GM23248 (cell line): ENCODE results near the gene SCN8A. TPM values are rescaled to one million over a fixed set of nuclear protein-coding genes. Genes with fewer than 3 reads are reported as not detected.

Experiments
- DNase-seq: peaks from one replicate; pipeline ENCODE4 v3.0.0-alpha.2; 2015
- H2AFZ ChIP-seq: fragments of 200-600 bp; sonication (generic); 2 replicates; pipeline ENCODE4 v1.6.1; 2016; ENCODE audit warnings: antibody characterized with exemption
- H3F3A ChIP-seq: fragments of 200-600 bp; sonication (generic); 2 replicates; pipeline ENCODE4 v1.6.1; 2016; ENCODE audit warnings: mild to moderate bottlenecking, antibody characterized with exemption, mixed run types; ENCODE audit not compliant: insufficient read depth
- H3K27ac ChIP-seq: fragments of 200-600 bp; sonication (generic); 2 replicates; pipeline ENCODE4 v1.5.1; 2016; ENCODE audit warnings: mild to moderate bottlenecking
- H3K27me3 ChIP-seq: fragments of 200-600 bp; sonication (generic); replicated peaks from 2 replicates; pipeline ENCODE4 v1.6.1; 2016; ENCODE audit warnings: mild to moderate bottlenecking; ENCODE audit not compliant: insufficient read depth
- H3K36me3 ChIP-seq: fragments of 200-600 bp; sonication (generic); 2 replicates; pipeline ENCODE4 v1.6.1; 2016; ENCODE audit warnings: low read depth, mild to moderate bottlenecking
- H3K4me1 ChIP-seq: fragments of 200-600 bp; sonication (generic); 2 replicates; pipeline ENCODE4 v1.6.1; 2016; ENCODE audit warnings: mild to moderate bottlenecking; ENCODE audit not compliant: insufficient read depth
- H3K4me2 ChIP-seq: fragments of 200-600 bp; sonication (generic); one replicate; pipeline ENCODE4 v1.6.1; 2016; ENCODE audit warnings: mild to moderate bottlenecking; ENCODE audit not compliant: unreplicated experiment
- H3K4me3 ChIP-seq: fragments of 200-600 bp; sonication (generic); 2 replicates; pipeline ENCODE4 v1.5.1; 2016; ENCODE audit warnings: mild to moderate bottlenecking
- H3K79me2 ChIP-seq: fragments of 200-600 bp; sonication (generic); 2 replicates; pipeline ENCODE4 v1.6.1; 2016; ENCODE audit warnings: mild to moderate bottlenecking; ENCODE audit not compliant: insufficient read depth
- H3K9ac ChIP-seq: fragments of 200-600 bp; sonication (generic); 2 replicates; pipeline ENCODE4 v1.6.1; 2016; ENCODE audit warnings: mild to moderate bottlenecking
- H3K9me2 ChIP-seq: fragments of 200-600 bp; sonication (generic); 2 replicates; pipeline ENCODE4 v1.6.1; 2016; ENCODE audit warnings: mixed run types, mild to moderate bottlenecking, moderate library complexity; ENCODE audit not compliant: insufficient read depth
- H3K9me3 ChIP-seq: fragments of 200-600 bp; sonication (generic); one replicate; pipeline ENCODE4 v1.6.1; 2017; ENCODE audit warnings: low read depth
- H4K20me1 ChIP-seq: fragments of 200-600 bp; sonication (generic); 2 replicates; pipeline ENCODE4 v1.6.0; 2016; ENCODE audit not compliant: insufficient read depth
- EZH2 ChIP-seq: fragments of 200-600 bp; sonication (generic); IDR thresholded peaks from 2 replicates; pipeline ENCODE4 v1.6.1; 2018; ENCODE audit warnings: antibody characterized with exemption, mild to moderate bottlenecking; ENCODE audit not compliant: insufficient read depth, poor library complexity, severe bottlenecking
- EZH2phosphoT487 ChIP-seq: fragments of 200-600 bp; sonication (generic); IDR thresholded peaks from 2 replicates; pipeline ENCODE4 v1.6.1; 2018; ENCODE audit warnings: antibody characterized with exemption, moderate library complexity, mild to moderate bottlenecking, low read depth; ENCODE audit not compliant: insufficient read depth
- WGBS, 2 experiments: methylation state at CpG; one replicate each; pipeline ENCODE4 v1.1.6; 2015 to 2017; ENCODE audit warnings: low lambda C conversion rate in 2 of 2, low coverage in 1 of 2; ENCODE audit errors: missing lambda C conversion rate in 2 of 2; 5-methylcytosine and 5-hydroxymethylcytosine counted together
- in situ Hi-C: fragments of 300-500 bp; cut with MboI; formaldehyde crosslinking; loops from 2 replicates; pipeline ENCODE4 v1.15.0; 2020
- polyA plus RNA-seq: library from polyadenylated mRNA; unstranded; fragments of >200 nt; fragmentation: Nextera tagmentation; extraction: Ambion mirVana; gene quantifications from 2 replicates; pipeline ENCODE4 v1.2.1, GENCODE V29; 2016
- total RNA-seq: library from RNA; depleted of rRNA; stranded (reverse); fragments of >200 nt; shearing (Covaris generic); gene quantifications from 2 replicates; pipeline ENCODE4 v1.2.3, GENCODE V29; 2014

The SCN8A gene
- total and polyA plus RNA-seq, 2 experiments from 2014 or later, result 6.7 to 13.8 TPM

- Histone ChIP-seq H3K27me3 (no peaks in the 10 kb centered on the region), H3F3A (peaks cover 19% of the 10 kb centered on the region), H3K9ac (no peak overlapping the region), H3K9me2 (no peaks in the 10 kb centered on the region), H3K79me2 (no peaks in the 10 kb centered on the region), H3K36me3 (peaks cover 25% of the 10 kb centered on the region; the same call in 1 of the 2 replicates), H2AFZ (no peak overlapping the region), H3K4me2 (no peak overlapping the region), H3K4me3 (no peak overlapping the region), H3K9me3 (no peaks in the 10 kb centered on the region), H3K27ac (no peak overlapping the region), H3K4me1 (peaks cover 21% of the 10 kb centered on the region), H4K20me1 (no peaks in the 10 kb centered on the region)
- 79 to 83% methylated on average over 2 of the region's 2 CpGs for WGBS, 2 experiments
- DNase-seq, result no peak
- in situ Hi-C loops, result no loop called here
- TF ChIP-seq EZH2phosphoT487, result no peak
- no peak for TF ChIP-seq EZH2
These were observed 194.9 kb downstream of the SCN8A start for GRCh38 chr12:51785906-51786305.

- Histone ChIP-seq H3K79me2 (no peaks in the 10 kb centered on the region), H3K9me3 (no peaks in the 10 kb centered on the region), H3K9ac (no peak overlapping the region), H3K9me2 (no peaks in the 10 kb centered on the region), H3K36me3 (peaks cover 7% of the 10 kb centered on the region; the same call in 1 of the 2 replicates), H4K20me1 (no peaks in the 10 kb centered on the region), H3K27me3 (no peaks in the 10 kb centered on the region), H3K4me1 (peaks cover 30% of the 10 kb centered on the region), H2AFZ (peak overlapping the region; percentile 17), H3F3A (peaks cover 27% of the 10 kb centered on the region), H3K4me2 (peak overlapping the region; percentile 69), H3K4me3 (no peak overlapping the region), H3K27ac (peak overlapping the region; percentile 56)
- in situ Hi-C loops, result no loop called here
- DNase-seq, result peak; percentile 93
- TF ChIP-seq EZH2 (no peak), EZH2phosphoT487 (no peak)
- 38 to 40% methylated on average over 6 of the region's 6 CpGs for WGBS, 2 experiments
These were observed 197.8 kb downstream of the SCN8A start for GRCh38 chr12:51788876-51789275.

DNA sequence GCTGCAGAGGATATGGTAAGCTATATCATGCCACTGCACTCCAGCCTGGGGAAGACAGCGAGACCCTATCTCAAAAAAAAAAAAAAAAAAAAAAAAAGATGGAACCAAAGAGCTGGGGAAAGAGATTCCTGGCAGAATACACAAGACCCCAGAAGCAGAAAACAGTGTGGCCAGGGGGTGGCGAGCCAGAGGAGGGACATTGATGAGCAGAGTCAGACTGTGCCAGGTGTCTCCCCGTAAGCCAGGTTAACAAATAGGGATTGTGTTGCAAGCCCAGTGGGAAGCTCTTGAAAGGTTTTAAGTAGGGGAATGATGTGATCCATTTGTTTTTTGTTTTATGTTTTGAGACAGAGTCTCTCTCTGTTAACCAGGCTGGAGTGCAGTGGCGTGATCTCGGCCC, 201.4 kb downstream of the SCN8A start:
- H3K4me3 ChIP-seq, result no peak overlapping the region
- H3K4me2 ChIP-seq, result no peak overlapping the region
- no peaks in the 10 kb centered on the region for H4K20me1 ChIP-seq
- H3K36me3 ChIP-seq, result peaks cover 16% of the 10 kb centered on the region; the same call in 1 of the 2 replicates
- H2AFZ ChIP-seq, result no peak overlapping the region
- H3K27me3 ChIP-seq, result no peaks in the 10 kb centered on the region
- H3K9me3 ChIP-seq, result no peaks in the 10 kb centered on the region
- no peak overlapping the region for H3K9ac ChIP-seq
- H3K79me2 ChIP-seq, result no peaks in the 10 kb centered on the region
- no peak overlapping the region for H3K27ac ChIP-seq
- in situ Hi-C loops, result no loop called here
- H3K4me1 ChIP-seq, result peaks cover 29% of the 10 kb centered on the region
- peaks cover 18% of the 10 kb centered on the region for H3F3A ChIP-seq
- DNase-seq, result no peak
- no peaks in the 10 kb centered on the region for H3K9me2 ChIP-seq
- no peak for TF ChIP-seq EZH2phosphoT487
- TF ChIP-seq EZH2, result no peak
- 95 to 96% methylated on average over 5 of the region's 5 CpGs for WGBS, 2 experiments

- no peak for TF ChIP-seq EZH2phosphoT487
- TF ChIP-seq EZH2, result no peak
- 88 to 94% methylated on average over 1 of the region's 1 CpG for WGBS, 2 experiments
- Histone ChIP-seq H3K4me2 (peak overlapping the region; percentile 32), H3K4me1 (peaks cover 21% of the 10 kb centered on the region), H2AFZ (no peak overlapping the region), H3K4me3 (no peak overlapping the region), H3K27ac (0 out of 2 replicates have a peak overlapping the region, but pooled peaks have one; percentile 22), H3K9me3 (no peaks in the 10 kb centered on the region), H4K20me1 (no peaks in the 10 kb centered on the region), H3K27me3 (no peaks in the 10 kb centered on the region), H3F3A (peaks cover 13% of the 10 kb centered on the region), H3K36me3 (peaks cover 16% of the 10 kb centered on the region; the same call in 1 of the 2 replicates), H3K79me2 (no peaks in the 10 kb centered on the region), H3K9me2 (no peaks in the 10 kb centered on the region), H3K9ac (no peak overlapping the region)
- peak; percentile 67 for DNase-seq
- in situ Hi-C loops, result no loop called here
These were observed 202.2 kb downstream of the SCN8A start for GRCh38 chr12:51793201-51793600.
